Measurements from ENCODE around the gene RHPN2. TPM values are rescaled to one million over a fixed set of nuclear protein-coding genes. Genes with fewer than 3 reads are reported as not detected.

Gene RHPN2
- total and polyA plus RNA-seq, 2 donors from 2014 or later, result 13.5 to 50.3 TPM

DNA sequence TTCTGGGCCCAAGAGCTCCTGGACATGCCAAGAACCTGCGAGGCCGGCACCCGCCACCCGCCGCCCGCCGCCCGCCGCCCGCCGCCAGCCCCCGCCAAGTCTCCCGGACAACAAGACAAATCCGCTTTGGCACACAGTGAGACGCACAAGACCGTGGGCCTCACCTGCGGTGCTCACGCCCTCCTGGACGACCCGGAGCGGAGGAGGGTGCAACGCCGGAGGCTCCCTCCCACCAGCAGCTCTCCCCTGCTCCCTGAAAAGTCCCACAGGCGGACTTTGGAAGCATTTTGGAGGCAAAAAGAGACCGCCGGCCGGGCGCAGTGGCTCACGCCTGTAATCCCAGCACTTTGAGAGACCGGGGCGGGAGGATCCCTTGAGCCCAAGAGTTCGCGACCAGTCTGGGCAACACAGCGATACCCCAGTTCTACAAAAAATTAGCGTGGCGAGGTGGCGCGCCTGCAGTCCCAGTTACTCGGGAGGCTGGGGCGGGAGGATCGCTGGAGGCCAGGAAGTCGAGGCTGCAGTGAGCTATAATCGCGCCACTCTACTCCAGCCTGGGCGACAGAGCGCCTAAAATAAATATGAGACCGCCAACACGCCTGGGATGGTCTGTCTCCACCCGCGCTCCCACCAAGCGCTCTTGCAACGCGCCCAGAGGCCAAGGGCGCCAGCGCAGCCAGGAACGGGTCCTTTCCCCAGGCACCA, 783 bp downstream of the RHPN2 start:
- Histone ChIP-seq H3K27ac (ENCODE audit: low read depth in 2 of 2, low read length in 2 of 2) (peak overlapping the region; percentile 50 to 57), H3K4me3 (ENCODE audit: low read length in 3 of 3) (peak overlapping the region; percentile 41 to 71 (median 71)), H3K27me3 (ENCODE audit: control insufficient read depth, insufficient read depth, low read length) (no peaks in the 10 kb centered on the region), H3K4me1 (ENCODE audit: control insufficient read depth in 2 of 3, insufficient read depth in 2 of 3, low read depth in 1 of 3, low read length in 3 of 3) (no peaks in the 10 kb centered on the region), H3K9me3 (ENCODE audit: control insufficient read depth in 2 of 3, insufficient read depth in 1 of 3, low read length in 3 of 3) (no peaks in the 10 kb centered on the region), H3K9ac (ENCODE audit: low read length in 3 of 3) (peak overlapping the region; percentile 2 to 71 (median 8)), H3K36me3 (ENCODE audit: control insufficient read depth in 2 of 3, insufficient read depth in 3 of 3, low read length in 3 of 3) (no peaks in the 10 kb centered on the region)
- peak; percentile 18 to 73 (median 39) for DNase-seq
- intact Hi-C loops (cut with DNase I), result no loop called here
- FAIRE-seq, result no peak
- TF ChIP-seq CTCF (IDR thresholded peaks at IDR 0.05; ENCODE audit: borderline replicate concordance, extremely low read depth, insufficient read depth), result no peak

DNA sequence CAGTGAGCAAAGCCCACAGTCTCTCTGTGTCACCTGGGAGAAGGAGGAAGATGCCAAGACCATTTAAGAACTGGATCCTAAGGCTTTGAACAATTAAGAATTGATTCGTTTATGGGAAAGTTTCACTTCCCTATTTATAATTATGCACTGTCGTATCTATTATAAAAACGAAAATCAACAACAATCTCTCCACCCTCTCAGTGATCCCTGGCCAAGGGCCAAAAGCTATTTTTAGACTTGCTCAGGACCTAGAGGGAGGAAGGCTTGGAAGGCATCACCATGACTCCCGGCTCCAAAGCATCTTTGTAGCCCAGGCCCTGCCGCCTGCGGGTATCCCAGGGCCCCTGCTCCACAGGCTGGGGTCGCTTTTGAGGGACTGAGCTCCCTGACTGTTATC, 1.3 kb downstream of the RHPN2 start:
- DNase-seq, result peak in 3 of 5 donors; percentile 16 to 72 (median 47)
- H3K4me3 ChIP-seq (ENCODE audit: low read length in 3 of 3), result peak overlapping the region in 2 of 3 donors; percentile 44 to 55
- H3K9me3 ChIP-seq (ENCODE audit: control insufficient read depth in 2 of 3, insufficient read depth in 1 of 3, low read length in 3 of 3), result no peaks in the 10 kb centered on the region
- intact Hi-C loops (cut with DNase I), result no loop called here
- TF ChIP-seq CTCF (IDR thresholded peaks at IDR 0.05; ENCODE audit: borderline replicate concordance, extremely low read depth, insufficient read depth), result no peak
- no peaks in the 10 kb centered on the region for H3K27me3 ChIP-seq (ENCODE audit: control insufficient read depth, insufficient read depth, low read length)
- H3K36me3 ChIP-seq (ENCODE audit: control insufficient read depth in 2 of 3, insufficient read depth in 3 of 3, low read length in 3 of 3), result no peaks in the 10 kb centered on the region
- no peak for FAIRE-seq
- no peak overlapping the region for H3K9ac ChIP-seq (ENCODE audit: low read length in 3 of 3)
- H3K4me1 ChIP-seq (ENCODE audit: control insufficient read depth in 2 of 3, insufficient read depth in 2 of 3, low read depth in 1 of 3, low read length in 3 of 3), result no peaks in the 10 kb centered on the region
- H3K27ac ChIP-seq (ENCODE audit: low read depth in 2 of 2, low read length in 2 of 2), result peak overlapping the region in 1 of 2 donors; percentile 4

DNA sequence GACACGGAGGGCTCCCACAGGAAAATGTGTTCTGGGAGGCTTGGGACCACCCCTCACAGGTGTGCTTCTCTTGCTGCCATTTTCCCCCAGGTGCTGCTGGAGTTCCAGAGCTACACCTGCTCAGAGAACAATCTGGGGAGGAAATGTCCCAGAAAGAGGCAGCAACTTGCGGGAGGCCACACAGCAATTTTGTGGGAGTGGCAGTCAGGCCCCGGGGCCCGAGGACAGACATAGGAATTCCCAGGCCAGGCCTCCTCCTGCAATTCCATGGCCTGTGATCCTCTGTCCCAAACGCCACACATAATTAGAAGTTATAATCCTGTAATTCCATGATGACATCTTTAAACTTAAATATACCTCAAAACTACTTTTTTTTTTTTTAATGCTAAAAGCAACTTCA, 1.8 kb downstream of the RHPN2 start:
- H3K27me3 ChIP-seq (ENCODE audit: control insufficient read depth, insufficient read depth, low read length), result no peaks in the 10 kb centered on the region
- H3K27ac ChIP-seq (ENCODE audit: low read depth in 2 of 2, low read length in 2 of 2), result peak overlapping the region in 1 of 2 donors; percentile 4
- no peak for TF ChIP-seq CTCF (IDR thresholded peaks at IDR 0.05; ENCODE audit: borderline replicate concordance, extremely low read depth, insufficient read depth)
- no peak for FAIRE-seq
- H3K4me1 ChIP-seq (ENCODE audit: control insufficient read depth in 2 of 3, insufficient read depth in 2 of 3, low read depth in 1 of 3, low read length in 3 of 3), result no peaks in the 10 kb centered on the region
- H3K9me3 ChIP-seq (ENCODE audit: control insufficient read depth in 2 of 3, insufficient read depth in 1 of 3, low read length in 3 of 3), result no peaks in the 10 kb centered on the region
- H3K9ac ChIP-seq (ENCODE audit: low read length in 3 of 3), result no peak overlapping the region
- peak overlapping the region in 2 of 3 donors; percentile 44 to 55 for H3K4me3 ChIP-seq (ENCODE audit: low read length in 3 of 3)
- no peaks in the 10 kb centered on the region for H3K36me3 ChIP-seq (ENCODE audit: control insufficient read depth in 2 of 3, insufficient read depth in 3 of 3, low read length in 3 of 3)
- intact Hi-C loops (cut with DNase I), result no loop called here
- DNase-seq, result no peak
